OCI-LY1 (cell line): ENCODE measurements around the gene ARL6IP5.

ENCODE experiments used
- H2AFZ ChIP-seq: fragments of 200-600 bp; sonication (generic), shearing (Covaris generic); 2 replicates; pipeline ENCODE4 v1.6.0; 2014; ENCODE audit warnings: antibody characterized with exemption, mild to moderate bottlenecking, low read length
- H3F3A ChIP-seq: fragments of 200-600 bp; sonication (generic), shearing (Covaris generic); 2 replicates; pipeline ENCODE4 v1.6.0; 2014; ENCODE audit warnings: mild to moderate bottlenecking, antibody characterized with exemption, low read length, moderate library complexity; ENCODE audit not compliant: insufficient read depth
- H3K27ac ChIP-seq: fragments of 200-600 bp; sonication (generic); 2 replicates; pipeline ENCODE4 v1.5.1; 2014; ENCODE audit warnings: low read length, mixed run types, mild to moderate bottlenecking, low read depth; ENCODE audit not compliant: poor library complexity, severe bottlenecking
- H3K27me3 ChIP-seq: fragments of 200-600 bp; sonication (generic); 2 replicates; pipeline ENCODE4 v1.6.0; 2014; ENCODE audit warnings: antibody characterized with exemption, mild to moderate bottlenecking, low read length, moderate library complexity; ENCODE audit not compliant: insufficient read depth
- H3K36me3 ChIP-seq: fragments of 200-600 bp; sonication (generic); 2 replicates; pipeline ENCODE4 v1.6.1; 2014; ENCODE audit warnings: mild to moderate bottlenecking, antibody characterized with exemption, low read length, moderate library complexity, mixed read lengths; ENCODE audit not compliant: insufficient read depth
- H3K4me1 ChIP-seq: fragments of 200-600 bp; sonication (generic); 2 replicates; pipeline ENCODE4 v1.5.1; 2014; ENCODE audit warnings: mild to moderate bottlenecking, low read length, moderate library complexity; ENCODE audit not compliant: insufficient read depth, severe bottlenecking
- H3K4me2 ChIP-seq: fragments of 200-600 bp; sonication (generic), shearing (Covaris generic); 2 replicates; pipeline ENCODE4 v1.6.1; 2014; ENCODE audit warnings: low read length
- H3K4me3 ChIP-seq: fragments of 200-600 bp; sonication (generic); 2 replicates; pipeline ENCODE4 v1.5.1; 2014; ENCODE audit warnings: low read length, low read depth, mild to moderate bottlenecking, mixed read lengths; ENCODE audit not compliant: poor library complexity, severe bottlenecking
- H3K79me2 ChIP-seq: fragments of 200-600 bp; shearing (Covaris generic); 2 replicates; pipeline ENCODE4 v1.6.1; 2016; ENCODE audit warnings: mixed run types, low read length, mixed read lengths; ENCODE audit not compliant: insufficient read depth
- H3K9ac ChIP-seq: fragments of 200-600 bp; sonication (generic), shearing (Covaris generic); 2 replicates; pipeline ENCODE4 v1.6.1; 2014; ENCODE audit warnings: mild to moderate bottlenecking, low read length, mixed read lengths
- H3K9me2 ChIP-seq: fragments of 200-600 bp; sonication (generic), shearing (Covaris generic); 2 replicates; pipeline ENCODE4 v1.6.1; 2014; ENCODE audit warnings: low read depth, mild to moderate bottlenecking, low read length, mixed read lengths
- H3K9me3 ChIP-seq: fragments of 200-600 bp; shearing (Covaris generic); 2 replicates; pipeline ENCODE4 v1.6.1; 2014; ENCODE audit warnings: low read length, mixed read lengths
- H4K20me1 ChIP-seq: fragments of 200-600 bp; sonication (generic), shearing (Covaris generic); 2 replicates; pipeline ENCODE4 v1.6.0; 2016; ENCODE audit warnings: mild to moderate bottlenecking, low read length; ENCODE audit not compliant: insufficient read depth
- CTCF ChIP-seq: fragments of 200-600 bp; sonication (generic), shearing (Covaris generic); IDR thresholded peaks from 2 replicates; pipeline ENCODE4 v1.5.1; 2017; ENCODE audit warnings: mild to moderate bottlenecking, antibody characterized with exemption, low read length, moderate library complexity, mixed read lengths
- EZH2 ChIP-seq: fragments of 200-600 bp; sonication (generic), shearing (Covaris generic); IDR thresholded peaks from 2 replicates; pipeline ENCODE4 v1.8.0; 2017; ENCODE audit warnings: borderline replicate concordance, mixed run types, mild to moderate bottlenecking, antibody characterized with exemption, low read length, moderate library complexity, mixed read lengths

Gene ARL6IP5

DNA sequence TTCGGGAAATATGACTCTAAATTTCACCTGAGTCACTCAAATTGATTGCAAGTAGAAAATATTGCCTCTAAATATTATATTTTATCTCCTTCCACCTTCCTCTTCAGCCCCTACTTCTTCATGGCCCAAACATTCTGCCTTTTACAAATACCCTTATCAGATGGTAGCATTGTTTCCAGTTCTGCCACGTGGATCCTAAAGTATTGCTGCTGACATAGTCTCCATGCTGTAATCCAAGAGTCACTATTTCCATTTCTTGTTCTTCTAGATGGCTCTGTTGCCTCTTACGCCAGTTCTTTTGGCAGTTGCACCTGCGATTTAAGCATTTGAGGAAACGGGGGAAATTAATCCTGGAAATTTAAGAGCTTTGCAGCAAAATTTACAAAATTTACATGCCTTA is 24.1 kb downstream of the ARL6IP5 start:
- H3K4me3 ChIP-seq: no peak overlapping the region
- no peaks in the 10 kb centered on the region for H4K20me1 ChIP-seq
- no peaks in the 10 kb centered on the region for H3K79me2 ChIP-seq
- H3K4me1 ChIP-seq: no peaks in the 10 kb centered on the region
- TF ChIP-seq CTCF: no peak
- no peak for TF ChIP-seq EZH2
- H2AFZ ChIP-seq: no peak overlapping the region
- no peaks in the 10 kb centered on the region for H3K9me3 ChIP-seq
- no peaks in the 10 kb centered on the region for H3K27me3 ChIP-seq
- no peaks in the 10 kb centered on the region for H3F3A ChIP-seq
- no peak overlapping the region for H3K27ac ChIP-seq
- no peak overlapping the region for H3K9ac ChIP-seq
- H3K4me2 ChIP-seq: no peak overlapping the region
- peaks cover 6% of the 10 kb centered on the region; the same call in 1 of the 2 replicates for H3K36me3 ChIP-seq
- no peaks in the 10 kb centered on the region for H3K9me2 ChIP-seq

- TF ChIP-seq EZH2 (no peak), CTCF (no peak)
- no peak overlapping the region for H3K4me2 ChIP-seq
Measured at GRCh38 chr3:69110941-69111546, 26.3 kb downstream of the ARL6IP5 start.

GRCh38 chr3:69113536-69113935 is 28.8 kb downstream of the ARL6IP5 start:
- Histone ChIP-seq H3K9me3 (no peaks in the 10 kb centered on the region), H3K4me1 (no peaks in the 10 kb centered on the region), H3K36me3 (no peaks in the 10 kb centered on the region), H3K79me2 (no peaks in the 10 kb centered on the region), H3K27me3 (no peaks in the 10 kb centered on the region), H4K20me1 (no peaks in the 10 kb centered on the region), H3K9ac (no peak overlapping the region), H2AFZ (no peak overlapping the region), H3K9me2 (no peaks in the 10 kb centered on the region), H3K4me3 (no peak overlapping the region), H3K4me2 (no peak overlapping the region), H3K27ac (no peak overlapping the region), H3F3A (no peaks in the 10 kb centered on the region)
- TF ChIP-seq EZH2: no peak
- TF ChIP-seq CTCF: no peak

More at GRCh38 chr3:69110941-69111546, 26.3 kb downstream of the ARL6IP5 start:
- no peak overlapping the region for H2AFZ ChIP-seq
- no peaks in the 10 kb centered on the region for H4K20me1 ChIP-seq
- H3K36me3 ChIP-seq: no peaks in the 10 kb centered on the region
- no peaks in the 10 kb centered on the region for H3K4me1 ChIP-seq
- no peaks in the 10 kb centered on the region for H3K9me2 ChIP-seq
- no peak overlapping the region for H3K9ac ChIP-seq
- H3K4me3 ChIP-seq: no peak overlapping the region
- no peaks in the 10 kb centered on the region for H3F3A ChIP-seq
- no peak overlapping the region for H3K27ac ChIP-seq
- H3K79me2 ChIP-seq: no peaks in the 10 kb centered on the region
- H3K9me3 ChIP-seq: no peaks in the 10 kb centered on the region
- H3K27me3 ChIP-seq: no peaks in the 10 kb centered on the region
